DMS 273 treated with DMSO at 0.1 percent for 48 hours (cell line): ENCODE data around the gene RNF213.
"Not testable (repeated sequence)": the region's sequence is repeated elsewhere in the genome, so short reads cannot be mapped to it uniquely, and the experiment has no call there.

Experiments used
- DNase-seq: peaks from one replicate; lab custom pipeline; 2025; lab: John Stamatoyannopoulos, UW

The RNF213 gene

DNA sequence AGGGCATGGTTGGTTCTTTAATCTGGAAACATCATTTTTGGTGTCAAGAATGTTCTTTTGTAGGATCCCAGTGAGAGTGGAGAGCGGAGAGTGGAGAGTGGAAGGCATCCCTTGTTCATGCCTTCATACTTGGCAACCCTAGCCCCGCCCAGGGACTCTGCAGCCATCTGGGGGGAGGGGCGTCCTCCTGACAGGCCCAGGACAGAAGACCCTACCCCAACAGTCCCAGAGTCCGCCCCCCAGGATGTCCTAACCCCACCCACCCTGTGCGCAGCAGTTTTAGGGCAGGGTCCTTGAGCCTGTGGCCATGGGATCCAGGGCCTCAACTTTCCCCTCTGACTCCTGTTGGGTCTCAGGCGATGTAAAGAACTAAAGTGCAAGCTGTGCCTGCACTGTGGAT is 36.0 kb upstream of the RNF213 start:
- DNase-seq = no peak

DNA sequence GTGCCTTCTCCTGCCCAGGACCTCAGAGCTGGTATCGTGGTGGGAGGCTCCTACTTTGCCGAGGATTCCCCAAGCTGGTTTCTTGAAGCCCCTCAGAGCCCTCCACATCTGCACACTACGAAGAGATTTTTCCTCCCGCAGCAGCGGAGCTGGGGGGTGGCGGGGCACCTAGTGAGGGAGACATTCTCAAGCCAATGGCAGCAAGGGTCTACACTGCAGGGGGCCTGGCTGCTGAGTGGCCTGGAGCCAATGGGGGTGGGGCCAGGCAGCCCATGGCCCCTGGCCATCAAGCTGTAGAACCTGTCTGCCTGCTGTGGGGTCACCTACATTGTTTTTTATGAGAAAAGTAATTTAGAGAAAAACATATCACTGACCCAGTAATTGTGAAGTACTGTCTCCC is 35.4 kb upstream of the RNF213 start:
- no peak for DNase-seq

DNA sequence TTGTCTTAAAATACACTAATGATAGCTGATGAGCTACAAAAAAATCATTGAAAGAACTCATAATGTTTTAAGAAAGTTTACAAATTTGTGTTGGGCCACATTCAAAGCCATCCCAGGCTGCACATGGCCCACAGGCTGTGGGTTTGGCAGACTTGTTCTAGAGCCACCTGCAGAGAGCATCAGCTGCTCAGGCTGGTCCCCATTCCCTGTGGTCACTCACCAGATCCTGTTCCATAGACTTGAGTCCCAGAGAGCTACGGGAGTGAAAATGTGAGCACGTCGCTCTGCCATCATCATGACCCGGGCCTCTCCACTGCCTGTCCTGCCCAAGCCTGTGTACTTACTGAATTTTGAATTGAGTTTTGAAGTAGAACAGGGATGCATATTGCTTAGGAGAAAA is 33.5 kb upstream of the RNF213 start:
- DNase-seq = no peak

DNA sequence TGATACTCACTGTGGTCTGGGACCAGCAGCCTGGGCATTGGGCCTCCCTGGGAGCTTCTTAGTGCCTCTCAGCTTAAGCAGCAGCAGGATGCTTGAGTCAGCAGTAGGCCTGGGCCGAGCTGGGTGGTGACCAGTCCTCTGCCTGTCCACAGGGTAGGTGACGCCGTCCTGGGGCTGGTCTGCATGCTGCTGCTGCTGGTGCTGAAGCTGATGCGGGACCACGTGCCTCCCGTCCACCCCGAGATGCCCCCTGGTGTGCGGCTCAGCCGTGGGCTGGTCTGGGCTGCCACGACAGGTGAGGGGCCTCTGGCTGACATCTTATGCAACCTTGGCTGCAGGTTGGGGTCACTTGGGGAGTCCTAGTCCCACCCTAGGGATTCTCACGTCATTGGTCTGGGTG is 33.0 kb upstream of the RNF213 start:
- DNase-seq = no peak

DNA sequence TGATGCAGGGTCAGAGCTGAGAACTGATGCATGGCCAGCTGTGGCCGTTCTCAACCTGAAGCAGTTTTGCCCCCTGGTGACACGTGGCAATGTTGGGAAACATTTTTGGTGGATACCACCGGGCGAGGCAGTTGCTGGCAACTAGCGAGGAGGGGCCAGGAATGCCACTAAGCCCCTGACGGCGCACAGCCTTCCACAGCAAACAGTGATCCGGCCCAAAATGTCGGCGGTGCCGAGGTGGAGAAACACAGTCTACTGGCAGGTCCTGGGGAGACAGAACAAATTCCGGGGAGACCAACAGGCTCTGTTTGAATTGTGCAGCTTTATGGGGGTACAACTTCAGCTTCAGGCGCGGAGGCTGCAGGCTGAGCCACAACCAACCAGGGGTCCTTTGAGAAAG is 32.2 kb upstream of the RNF213 start:
- no peak for DNase-seq

DNA sequence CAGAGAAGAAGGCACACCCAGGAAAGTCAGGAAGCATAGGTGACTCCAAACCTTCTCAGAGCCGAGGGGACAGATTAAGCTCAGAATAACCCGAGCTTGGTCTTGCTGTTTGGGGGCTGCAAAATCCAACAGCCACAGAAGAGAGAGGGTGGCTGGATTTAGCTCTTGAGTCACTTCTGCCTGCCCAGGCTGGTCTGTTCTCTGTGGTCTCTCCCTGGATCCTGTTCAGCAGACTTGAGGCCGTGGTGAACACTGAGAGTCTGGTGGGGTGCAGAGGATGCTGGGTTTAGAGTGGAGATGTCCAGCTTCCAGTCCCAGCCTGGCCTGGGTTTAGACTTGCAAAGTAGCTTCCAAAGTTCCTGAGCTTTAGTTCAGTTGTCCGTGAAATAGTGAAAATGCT is 31.6 kb upstream of the RNF213 start:
- DNase-seq = no peak

DNA sequence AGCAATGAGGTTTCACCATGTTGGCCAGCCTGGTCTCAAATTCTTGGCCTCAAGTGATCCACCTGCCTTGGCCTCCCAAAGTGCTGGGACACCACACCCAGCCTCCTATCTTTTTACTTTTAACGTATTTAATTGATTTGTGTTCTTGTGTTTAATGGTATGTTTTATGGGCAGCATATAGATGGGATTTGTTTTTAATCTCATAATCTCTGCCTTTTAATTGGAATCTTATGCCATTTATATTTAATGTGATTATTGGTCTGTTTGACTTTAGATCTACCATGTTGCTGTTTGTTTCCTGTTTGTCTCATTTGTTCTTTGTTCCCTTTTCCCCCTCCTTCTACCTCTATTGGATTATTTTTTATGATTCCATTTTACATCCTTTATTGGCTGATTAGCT is 28.2 kb upstream of the RNF213 start:
- DNase-seq = no peak

DNA sequence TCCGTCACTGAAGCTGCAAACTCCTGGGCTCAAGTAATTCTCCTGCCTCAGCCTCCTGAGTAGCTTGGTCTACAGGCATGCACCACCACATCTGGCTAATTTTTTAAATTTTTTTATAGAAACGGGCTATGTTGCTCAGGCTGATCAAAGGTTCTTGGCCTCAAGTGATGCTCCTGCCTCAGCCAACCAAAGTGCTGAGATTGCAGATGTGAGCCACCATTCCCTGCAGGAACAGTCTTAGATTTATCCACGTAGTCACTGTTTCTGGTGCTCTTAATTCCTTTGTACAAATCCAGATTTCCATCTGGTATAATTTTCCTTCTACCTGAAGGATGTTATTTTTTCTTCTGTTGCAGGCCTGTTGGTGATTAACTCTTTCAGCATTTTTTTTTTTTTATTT is 27.4 kb upstream of the RNF213 start:
- DNase-seq = no peak

DNA sequence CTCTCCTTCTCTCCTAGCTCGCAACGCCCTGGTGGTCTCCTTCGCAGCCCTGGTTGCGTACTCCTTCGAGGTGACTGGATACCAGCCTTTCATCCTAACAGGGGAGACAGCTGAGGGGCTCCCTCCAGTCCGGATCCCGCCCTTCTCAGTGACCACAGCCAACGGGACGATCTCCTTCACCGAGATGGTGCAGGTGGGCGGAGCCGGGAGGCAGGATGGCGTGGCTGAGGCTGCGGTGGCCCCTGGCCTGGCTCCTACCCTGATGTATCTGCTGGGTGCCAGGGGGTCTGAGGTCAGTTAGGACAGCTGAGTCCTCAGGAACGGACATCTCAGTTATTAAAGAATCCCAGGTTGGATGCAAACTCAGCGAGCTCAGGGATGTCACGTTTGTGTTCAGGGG is 23.7 kb upstream of the RNF213 start:
- DNase-seq = no peak

DNA sequence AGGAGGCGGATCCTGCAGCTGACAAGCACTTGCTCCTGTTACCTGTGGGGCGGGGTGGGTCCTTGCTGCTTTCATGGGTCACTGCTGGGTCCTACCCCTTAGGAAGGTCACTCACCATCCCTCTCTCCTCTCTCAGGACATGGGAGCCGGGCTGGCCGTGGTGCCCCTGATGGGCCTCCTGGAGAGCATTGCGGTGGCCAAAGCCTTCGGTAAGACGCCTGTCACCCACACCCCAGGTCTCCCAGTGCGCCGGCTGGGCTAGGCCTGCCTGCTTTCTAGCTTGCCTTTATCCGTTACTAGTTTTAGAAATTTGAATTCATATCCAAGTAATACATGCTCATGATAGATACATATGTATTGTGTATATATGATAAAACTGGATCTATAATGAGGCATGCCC is 23.3 kb upstream of the RNF213 start:
- DNase-seq = no peak

DNA sequence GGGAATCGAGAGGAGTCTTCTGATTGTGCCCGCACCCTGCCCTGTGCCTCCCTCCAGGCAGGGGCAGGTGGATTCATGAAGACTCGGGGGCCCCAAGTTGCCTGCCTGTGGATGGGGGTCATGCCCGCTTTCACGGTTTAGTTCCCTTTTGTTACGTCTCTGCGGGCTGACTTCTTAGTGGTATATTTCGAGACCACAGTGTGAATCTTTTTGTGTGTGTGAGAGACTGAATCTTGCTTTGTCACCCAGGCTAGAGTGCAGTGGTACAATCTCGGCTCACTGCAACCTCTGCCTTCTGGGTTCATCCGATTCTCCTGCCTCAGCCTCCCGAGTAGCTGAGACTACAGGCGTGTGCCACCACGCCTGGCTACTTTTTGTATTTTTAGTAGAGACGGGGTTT is 18.1 kb upstream of the RNF213 start:
- no peak for DNase-seq

DNA sequence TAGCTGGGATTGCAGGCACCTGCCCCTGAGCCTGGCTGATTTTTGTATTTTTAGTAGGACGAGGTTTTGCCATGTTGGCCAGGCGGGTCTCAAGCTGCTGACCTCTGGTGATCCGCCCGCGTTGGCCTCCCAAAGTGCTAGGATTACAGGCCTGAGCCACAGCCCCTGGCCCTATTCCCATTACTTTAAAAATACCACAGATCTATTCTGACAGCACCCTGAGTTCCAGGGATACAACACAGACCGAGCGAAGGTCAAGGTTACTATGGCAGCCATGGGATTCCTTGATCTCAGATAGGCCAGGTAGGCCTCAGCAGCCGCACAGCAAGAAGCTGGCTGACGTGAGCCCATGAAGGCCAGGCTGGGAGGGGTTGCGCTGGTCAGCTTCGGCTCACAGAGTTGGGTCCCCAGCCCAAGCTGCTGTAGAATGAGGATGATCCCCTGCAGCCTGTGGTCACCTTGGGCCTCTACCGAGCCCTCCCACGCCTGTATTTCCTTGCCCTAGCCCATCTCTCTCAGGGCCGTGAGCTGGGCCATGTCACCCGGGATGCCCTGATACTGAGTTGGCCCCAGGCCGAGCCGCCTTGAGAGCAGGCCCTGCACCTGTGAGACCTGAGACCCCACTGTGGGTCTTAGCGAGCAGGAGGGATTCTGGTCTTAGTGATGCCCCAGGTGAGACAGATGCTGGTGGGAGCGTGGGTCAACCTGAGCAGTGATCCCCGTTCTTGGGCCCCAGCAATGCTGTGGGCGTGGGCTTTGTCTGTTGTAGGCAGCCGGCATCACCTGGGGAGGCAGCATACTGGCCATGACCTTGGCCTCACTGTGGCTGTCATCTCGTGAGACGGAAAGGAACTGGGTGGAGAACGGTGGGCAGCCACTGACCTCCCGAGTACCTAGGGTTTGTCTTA is 16.9 kb upstream of the RNF213 start:
- DNase-seq = no peak

DNA sequence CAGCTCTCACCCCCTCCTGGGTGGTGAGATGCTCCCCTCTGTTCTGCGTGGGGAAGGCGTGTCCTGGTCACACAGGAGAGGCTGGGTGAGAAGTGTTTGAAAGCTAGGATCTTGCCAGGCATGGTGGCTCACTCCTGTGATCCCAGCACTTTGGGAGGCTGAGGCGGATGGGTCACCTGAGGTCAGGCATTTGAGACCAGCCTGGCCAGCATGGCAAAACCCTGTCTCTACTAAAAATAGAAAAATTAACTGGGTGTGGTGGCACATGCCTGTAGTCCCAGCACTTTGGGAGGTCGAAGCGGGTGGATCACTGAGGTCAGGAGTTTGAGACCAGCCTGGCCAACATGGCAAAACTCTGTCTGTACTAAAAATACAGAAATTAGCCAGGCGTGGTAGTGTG is 16.2 kb upstream of the RNF213 start:
- not testable (repeated sequence) for DNase-seq

DNA sequence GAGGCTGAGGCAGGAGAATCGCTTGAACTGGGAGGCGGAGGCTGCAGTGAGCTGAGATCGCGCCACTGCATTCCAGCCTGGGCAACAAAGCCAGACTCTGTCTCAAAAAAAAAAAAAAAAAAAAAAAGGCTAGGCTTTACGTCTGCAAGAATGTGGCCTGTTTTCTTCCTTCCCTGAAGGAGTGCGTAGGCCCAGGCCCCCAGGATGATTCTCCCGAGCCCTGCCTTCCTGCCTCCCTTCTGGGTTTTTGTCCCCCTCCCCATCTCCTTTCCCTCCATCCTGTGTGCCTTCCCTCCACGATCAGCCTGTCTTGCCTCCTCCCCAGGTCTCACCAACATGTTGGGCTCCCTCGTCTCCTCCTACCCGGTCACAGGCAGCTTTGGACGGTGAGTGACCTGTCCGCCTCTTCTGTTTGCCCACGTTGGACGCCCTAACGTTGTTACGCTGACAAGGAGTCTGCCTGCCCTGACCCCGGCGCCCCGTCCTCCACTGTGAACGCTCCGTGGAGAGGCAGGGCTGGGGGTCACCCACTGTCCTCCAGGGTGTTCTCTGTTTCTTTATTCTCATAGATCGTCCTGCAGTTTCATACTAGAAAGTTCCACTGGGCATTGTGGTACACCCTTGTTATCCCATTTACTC is 15.7 kb upstream of the RNF213 start:
- DNase-seq = no peak

DNA sequence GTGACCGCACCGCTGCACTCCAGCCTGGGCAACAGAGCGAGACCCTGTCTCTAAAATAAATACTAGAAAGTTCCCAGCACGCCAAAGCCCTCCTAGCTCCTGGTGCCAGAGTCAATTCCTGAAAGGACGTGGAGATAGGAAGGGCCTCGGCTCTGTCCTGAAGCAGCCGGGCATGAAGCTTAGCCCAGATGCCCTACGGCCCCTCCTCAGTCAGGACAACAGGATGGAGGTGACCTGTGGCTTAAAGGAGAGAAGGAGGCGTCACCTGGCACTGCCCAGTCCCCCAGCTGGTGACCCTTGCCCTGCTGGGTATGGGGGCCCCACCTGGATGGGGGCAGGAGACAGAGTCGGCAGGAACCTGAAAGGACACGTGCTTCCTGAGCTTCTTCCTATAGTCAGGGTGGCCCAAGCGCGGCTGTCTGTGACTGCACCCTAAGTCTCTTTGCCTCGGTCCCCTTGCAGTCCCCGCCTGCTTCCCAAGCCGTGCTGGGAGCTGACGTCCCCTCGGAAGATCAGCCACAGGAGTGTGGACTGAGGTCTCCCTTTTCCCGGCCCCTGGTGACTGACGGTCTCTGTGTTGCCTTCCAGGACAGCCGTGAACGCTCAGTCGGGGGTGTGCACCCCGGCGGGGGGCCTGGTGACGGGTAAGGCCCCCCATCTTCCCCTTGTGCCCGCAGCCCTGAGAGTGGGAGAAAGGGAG is 14.9 kb upstream of the RNF213 start:
- DNase-seq = no peak

DNA sequence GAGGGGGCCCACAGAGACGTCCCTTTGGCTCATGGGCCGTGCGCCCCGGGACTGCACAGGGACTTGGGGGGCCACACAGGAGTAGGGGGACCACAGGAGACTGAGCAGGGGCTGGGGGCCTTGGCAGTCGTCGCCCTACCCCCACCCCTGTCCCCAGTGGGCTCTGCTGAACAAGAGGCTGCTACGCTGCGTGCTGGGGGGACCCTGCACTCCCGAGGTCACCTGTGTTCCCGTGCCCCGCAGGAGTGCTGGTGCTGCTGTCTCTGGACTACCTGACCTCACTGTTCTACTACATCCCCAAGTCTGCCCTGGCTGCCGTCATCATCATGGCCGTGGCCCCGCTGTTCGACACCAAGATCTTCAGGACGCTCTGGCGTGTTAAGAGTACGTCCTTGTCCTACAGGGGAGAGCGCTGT is 14.4 kb upstream of the RNF213 start:
- no peak for DNase-seq

DNA sequence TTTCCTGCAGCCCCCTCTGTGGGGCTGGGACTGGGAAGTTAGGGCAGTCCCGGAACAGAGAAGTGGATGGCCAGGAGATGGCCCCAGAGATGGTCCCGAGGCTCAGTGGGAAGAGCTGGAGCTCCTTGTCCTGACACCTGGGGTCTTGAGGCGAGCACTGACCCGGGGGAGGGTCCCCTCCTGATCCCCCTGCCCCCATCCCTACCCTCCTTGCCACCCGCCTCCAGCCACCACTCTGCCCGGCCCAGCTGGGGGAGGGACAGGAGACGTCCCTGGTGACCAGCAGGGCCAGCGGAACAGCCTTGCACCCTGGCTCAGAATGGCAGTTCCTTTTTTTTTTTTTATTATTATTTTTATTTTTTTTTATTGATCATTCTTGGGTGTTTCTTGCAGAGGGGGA is 13.9 kb upstream of the RNF213 start:
- no peak for DNase-seq

DNA sequence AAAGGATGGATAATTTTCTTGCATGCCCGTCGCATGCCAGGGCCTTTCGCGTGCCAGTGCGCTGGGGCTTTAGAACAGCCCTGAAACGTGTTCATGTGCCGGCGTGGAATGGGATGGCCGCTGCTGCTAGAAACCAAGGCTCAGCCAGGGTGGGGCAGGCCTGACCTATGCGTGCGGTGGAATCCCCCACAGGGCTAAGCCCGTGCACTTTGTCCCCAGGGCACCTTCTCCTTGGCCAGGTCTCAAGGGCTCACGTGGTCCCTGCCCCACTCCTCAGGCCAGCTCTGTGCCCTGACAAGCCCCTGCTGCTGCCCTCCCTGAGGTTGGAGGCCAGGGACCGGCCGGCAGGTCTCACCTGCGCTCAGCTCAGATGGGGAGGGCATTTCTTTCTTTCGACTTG is 13.1 kb upstream of the RNF213 start:
- DNase-seq = no peak

DNA sequence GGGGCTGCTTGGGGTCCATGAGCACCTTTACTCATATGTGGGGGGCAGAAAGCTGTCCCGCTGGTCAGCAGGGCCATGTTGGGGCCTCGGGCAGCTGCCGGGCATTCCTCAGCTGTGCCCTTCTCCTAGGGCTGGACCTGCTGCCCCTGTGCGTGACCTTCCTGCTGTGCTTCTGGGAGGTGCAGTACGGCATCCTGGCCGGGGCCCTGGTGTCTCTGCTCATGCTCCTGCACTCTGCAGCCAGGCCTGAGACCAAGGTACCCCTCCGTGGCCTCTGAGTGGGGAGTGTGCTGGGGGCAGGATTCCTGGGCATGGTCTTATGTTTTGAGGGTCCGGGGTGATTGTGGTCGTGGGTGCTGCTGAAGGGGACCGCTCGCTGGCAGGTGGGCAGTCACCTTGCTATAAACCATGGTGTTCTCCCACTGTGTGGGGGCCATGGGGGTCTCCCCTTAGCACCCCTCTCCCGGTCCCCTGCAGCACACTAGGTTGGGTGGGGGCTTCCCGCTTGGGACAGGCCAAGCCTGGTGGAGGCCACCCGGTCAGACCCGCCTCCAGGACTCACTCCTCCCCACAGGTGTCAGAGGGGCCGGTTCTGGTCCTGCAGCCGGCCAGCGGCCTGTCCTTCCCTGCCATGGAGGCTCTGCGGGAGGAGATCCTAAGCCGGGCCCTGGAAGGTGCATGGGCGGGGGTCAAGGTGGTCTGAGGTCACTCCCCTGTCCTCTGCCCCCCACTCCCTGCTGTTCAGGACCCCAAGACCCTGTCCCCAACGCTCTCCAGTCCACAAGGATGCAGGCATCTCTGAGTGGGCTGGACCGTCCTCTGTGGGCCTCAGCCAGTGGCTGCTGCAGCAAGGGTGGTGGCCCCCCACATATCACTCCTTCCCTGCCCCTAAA is 12.4 kb upstream of the RNF213 start:
- no peak for DNase-seq

DNA sequence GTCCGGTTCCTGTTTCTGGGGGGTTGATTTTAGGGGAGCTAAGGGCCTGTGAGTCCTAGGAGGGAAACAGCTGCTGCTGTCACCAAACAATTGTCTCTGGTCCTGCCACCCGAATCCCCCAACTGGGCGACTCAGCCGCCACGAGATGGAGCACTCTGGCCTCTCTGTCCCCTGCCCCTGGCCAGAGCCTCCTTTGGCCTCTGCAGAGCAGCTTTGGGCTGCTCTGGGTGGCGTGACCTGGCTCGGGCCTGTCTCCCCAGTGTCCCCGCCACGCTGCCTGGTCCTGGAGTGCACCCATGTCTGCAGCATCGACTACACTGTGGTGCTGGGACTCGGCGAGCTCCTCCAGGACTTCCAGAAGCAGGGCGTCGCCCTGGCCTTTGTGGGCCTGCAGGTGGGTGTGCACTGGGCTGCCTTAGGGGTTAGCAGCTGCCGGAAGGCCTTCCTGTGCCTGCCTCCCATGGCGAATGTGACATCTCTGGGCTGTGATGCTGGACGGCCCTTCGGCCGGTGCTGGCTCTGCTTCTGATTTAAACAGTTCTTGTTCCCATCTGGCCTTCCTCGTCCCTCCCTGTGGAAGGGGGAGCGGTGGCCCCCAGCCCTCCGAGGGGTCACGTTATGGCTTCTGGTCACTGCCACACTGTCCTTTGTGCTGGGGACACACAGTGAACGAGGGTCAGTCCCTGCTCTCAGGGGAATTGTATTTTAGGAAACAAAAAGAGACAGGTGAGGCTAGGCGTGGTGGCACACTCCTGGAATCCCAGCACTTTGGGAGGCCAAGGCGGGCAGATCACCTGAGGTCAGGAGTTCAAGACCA is 11.6 kb upstream of the RNF213 start:
- DNase-seq = no peak

DNA sequence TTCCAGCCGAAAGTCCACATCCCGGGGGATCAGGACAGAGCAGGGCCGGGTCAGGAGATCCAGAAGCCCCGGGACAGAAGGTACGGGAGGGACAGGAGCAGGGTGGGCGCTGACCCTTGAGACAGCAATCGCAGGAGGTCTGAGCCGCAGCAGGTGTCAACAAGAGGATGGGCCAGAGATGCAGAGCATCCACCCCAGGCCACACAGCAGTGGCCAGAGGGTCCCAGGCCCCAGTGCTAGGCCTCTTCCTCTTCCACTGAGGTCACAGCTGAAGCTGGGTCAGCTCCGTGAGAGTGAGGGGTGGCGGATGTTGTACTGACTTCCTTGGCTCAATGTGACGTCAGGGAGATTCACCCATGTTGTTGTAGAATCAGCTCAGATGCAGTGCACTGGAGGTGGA is 8.7 kb upstream of the RNF213 start:
- DNase-seq = no peak
